Breast epithelium (tissue), 4 donors: ENCODE results near the gene NLRP6. TPM values are rescaled to one million over a fixed set of nuclear protein-coding genes. Genes with fewer than 3 reads are reported as not detected.
A peak's percentile ranks its signal among the peaks of the same experiment; 100 is the strongest.

Experiments
- DNase-seq, 2 donors: peaks; one replicate each; pipeline ENCODE4 v3.0.0-alpha.2; 2019; ENCODE audit warnings: low spot score in 2 of 2
- H3K27ac ChIP-seq, 2 donors: fragments of 200-600 bp; sonication (generic) in 1 of 2; one replicate each; pipeline ENCODE4 v1.5.1; 2016 to 2019; ENCODE audit warnings: mild to moderate bottlenecking in 1 of 2
- H3K27me3 ChIP-seq, 2 donors: fragments of 200-600 bp; sonication (generic) in 1 of 2; one replicate each; pipeline versions ENCODE4 v1.5.1 to v1.6.0; 2017 to 2019; ENCODE audit warnings: control low read depth in 1 of 2, mild to moderate bottlenecking in 1 of 2
- H3K36me3 ChIP-seq: fragments of 200-600 bp; one replicate; pipeline ENCODE4 v1.5.1; 2019
- H3K4me1 ChIP-seq, 2 donors: fragments of 200-600 bp; sonication (generic); one replicate each; pipeline ENCODE4 v1.5.1; 2016 to 2019; ENCODE audit warnings: control low read depth in 1 of 2
- H3K4me3 ChIP-seq, 3 donors: fragments of 200-600 bp; sonication (generic); 1 replicate in 2 of 3; 2 replicates in 1 of 3; pipeline ENCODE4 v1.5.1; 2016 to 2019; ENCODE audit warnings: mild to moderate bottlenecking in 3 of 3, moderate library complexity in 2 of 3
- H3K9me3 ChIP-seq, 2 donors: fragments of 200-600 bp; sonication (generic) in 1 of 2; one replicate each; pipeline ENCODE4 v1.5.1; 2016 to 2019; ENCODE audit warnings: control low read depth in 1 of 2
- POLR2A ChIP-seq: fragments of 450-650 bp; IDR thresholded peaks from one replicate; pipeline ENCODE4 v1.6.1; 2016; ENCODE audit warnings: antibody characterized with exemption, mild to moderate bottlenecking, moderate library complexity
- POLR2AphosphoS5 ChIP-seq, 3 donors: sonication (generic); formaldehyde crosslinking; IDR thresholded peaks; one replicate each; pipeline ENCODE4 v1.6.1; 2017; ENCODE audit warnings: antibody characterized with exemption in 3 of 3
- intact Hi-C: fragments of 100-400 bp; cut with DNase I; formaldehyde crosslinking; loops from one replicate; pipeline ENCODE4 v1.15.1; 2023; ENCODE audit warnings: low total_unique reads
- total RNA-seq, 3 donors: library from RNA; depleted of rRNA; stranded (reverse); fragments of >200 nt; gene quantifications; one replicate each; pipeline ENCODE4 v1.1.0, GENCODE V29; 2016
- TF ChIP-seq, protein P1 (sequence below), 3 donors: fragments of 450-650 bp; IDR thresholded peaks; one replicate each; pipeline ENCODE4 v1.5.1; 2016 to 2017; ENCODE audit warnings: antibody characterized with exemption in 3 of 3, mild to moderate bottlenecking in 3 of 3, moderate library complexity in 3 of 3

Gene NLRP6
- 1 to 10 TPM in 2 of 3 donors, under 1 TPM in 1; 0.59 to 3.7 (median 2.0) TPM for total RNA-seq

DNA sequence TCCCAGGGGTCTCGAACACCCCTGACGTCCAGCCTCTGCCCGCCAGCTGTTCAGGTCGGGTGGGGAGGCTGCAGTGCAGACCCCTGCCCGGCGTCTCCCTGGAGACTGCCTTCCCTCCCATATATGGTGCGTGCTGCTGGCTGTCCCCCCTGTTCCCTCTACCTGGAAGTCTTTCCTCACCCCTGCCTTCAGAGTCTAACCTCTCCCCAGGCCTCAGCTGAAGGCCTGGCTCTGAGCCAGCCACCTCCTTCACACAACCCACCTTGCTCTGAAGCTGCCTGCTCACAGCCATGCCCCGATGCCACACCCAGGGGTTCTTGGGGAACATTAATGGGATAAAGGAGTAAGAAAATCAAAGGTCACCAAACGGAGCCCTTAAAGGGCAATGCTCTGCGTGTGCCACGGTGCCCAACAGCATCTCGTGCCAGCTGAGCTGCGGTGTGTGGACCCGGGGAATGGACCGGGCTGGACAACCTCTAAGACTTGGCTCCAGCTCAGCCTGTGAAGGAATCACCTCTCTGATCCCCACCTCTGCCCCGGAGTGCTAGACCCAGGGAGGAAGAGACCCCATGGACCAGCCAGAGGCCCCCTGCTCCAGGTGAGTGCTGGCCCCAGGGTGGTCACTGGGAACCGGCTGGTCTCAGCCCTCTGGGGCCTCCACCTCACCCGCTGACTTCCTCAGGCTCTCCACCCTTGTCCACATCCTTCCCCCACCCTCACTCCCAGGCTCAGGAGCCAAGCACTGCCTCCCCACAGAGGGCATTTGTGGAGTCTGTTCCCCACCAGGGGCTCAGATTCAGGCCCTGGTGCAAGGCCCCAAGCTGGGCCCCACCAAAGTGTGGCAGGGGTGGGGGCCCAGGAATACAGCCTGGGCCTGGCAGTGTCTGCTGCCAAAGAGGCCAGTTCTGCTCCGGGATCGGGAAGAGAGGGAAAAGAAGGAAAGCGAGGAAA, at the start of gene NLRP6:
Gene NLRP6, plus strand, starts transcription at position 407 of the 951 bp plus-strand sequence. Its CDS starts 163 bp downstream, at position 570.
- peak within 1 kb of the TSS; percentile 32 to 59 (median 33) for H3K4me3 ChIP-seq
- TF ChIP-seq, protein P1, sequence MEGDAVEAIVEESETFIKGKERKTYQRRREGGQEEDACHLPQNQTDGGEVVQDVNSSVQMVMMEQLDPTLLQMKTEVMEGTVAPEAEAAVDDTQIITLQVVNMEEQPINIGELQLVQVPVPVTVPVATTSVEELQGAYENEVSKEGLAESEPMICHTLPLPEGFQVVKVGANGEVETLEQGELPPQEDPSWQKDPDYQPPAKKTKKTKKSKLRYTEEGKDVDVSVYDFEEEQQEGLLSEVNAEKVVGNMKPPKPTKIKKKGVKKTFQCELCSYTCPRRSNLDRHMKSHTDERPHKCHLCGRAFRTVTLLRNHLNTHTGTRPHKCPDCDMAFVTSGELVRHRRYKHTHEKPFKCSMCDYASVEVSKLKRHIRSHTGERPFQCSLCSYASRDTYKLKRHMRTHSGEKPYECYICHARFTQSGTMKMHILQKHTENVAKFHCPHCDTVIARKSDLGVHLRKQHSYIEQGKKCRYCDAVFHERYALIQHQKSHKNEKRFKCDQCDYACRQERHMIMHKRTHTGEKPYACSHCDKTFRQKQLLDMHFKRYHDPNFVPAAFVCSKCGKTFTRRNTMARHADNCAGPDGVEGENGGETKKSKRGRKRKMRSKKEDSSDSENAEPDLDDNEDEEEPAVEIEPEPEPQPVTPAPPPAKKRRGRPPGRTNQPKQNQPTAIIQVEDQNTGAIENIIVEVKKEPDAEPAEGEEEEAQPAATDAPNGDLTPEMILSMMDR (IDR thresholded peaks at IDR 0.05): no peak
- no peak for TF ChIP-seq POLR2AphosphoS5 (IDR thresholded peaks at IDR 0.05)
- TF ChIP-seq POLR2A: no peak
- H3K36me3 ChIP-seq: no peaks in the 10 kb centered on the region
- H3K27me3 ChIP-seq: peaks cover 24 to 50% of the 10 kb centered on the region in 2 donors
- intact Hi-C loops: no loop called here
- H3K9me3 ChIP-seq: peaks cover 0 to 4% of the 10 kb centered on the region in 2 donors
- H3K4me1 ChIP-seq: no peaks in the 10 kb centered on the region
- peak in 1 of 2 donors; percentile 35 for DNase-seq
- no peak within 1 kb of the TSS for H3K27ac ChIP-seq

DNA sequence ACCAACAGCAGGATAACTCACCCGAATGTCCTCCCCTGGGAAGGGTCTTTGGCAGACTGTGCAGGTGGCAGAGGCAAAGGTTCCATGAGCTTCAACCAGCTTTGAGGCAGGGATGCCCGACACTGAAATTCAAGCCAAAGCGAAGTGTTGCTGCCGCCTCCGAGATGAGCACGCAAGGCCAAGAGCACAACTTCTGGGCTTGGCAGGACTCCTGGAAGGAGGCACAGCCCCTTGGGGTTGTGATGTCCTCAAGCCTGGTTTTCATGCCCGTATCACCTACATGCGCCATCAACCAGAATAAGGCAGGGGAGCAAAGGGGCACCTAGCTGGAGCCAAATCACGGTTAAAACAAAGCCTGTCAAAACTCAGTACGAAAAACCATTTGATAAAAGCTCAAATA, 47.8 kb upstream of the NLRP6 start:
- Histone ChIP-seq H3K36me3 (no peaks in the 10 kb centered on the region), H3K27me3 (no peaks in the 10 kb centered on the region), H3K9me3 (no peaks in the 10 kb centered on the region), H3K4me1 (peaks cover 0 to 6% of the 10 kb centered on the region in 2 donors), H3K4me3 (no peak overlapping the region), H3K27ac (no peak overlapping the region)
- intact Hi-C loops: no loop called here
- no peak for DNase-seq
- TF ChIP-seq POLR2A (no peak), POLR2AphosphoS5 (IDR thresholded peaks at IDR 0.05) (no peak)

- intact Hi-C loops: no loop called here
- H3K4me1 ChIP-seq: peaks cover under 1 to 12% of the 10 kb centered on the region in 2 donors
- H3K4me3 ChIP-seq: peak overlapping the region in 2 of 3 donors; percentile 8 to 22
- TF ChIP-seq, protein P1 (IDR thresholded peaks at IDR 0.05): no peak
- no peak for TF ChIP-seq POLR2A
- no peak for TF ChIP-seq POLR2AphosphoS5 (IDR thresholded peaks at IDR 0.05)
- no peaks in the 10 kb centered on the region for H3K36me3 ChIP-seq
- H3K27ac ChIP-seq: peak overlapping the region; percentile 43 to 66
- peak in 1 of 2 donors; percentile 53 for DNase-seq
- no peaks in the 10 kb centered on the region for H3K27me3 ChIP-seq
- no peaks in the 10 kb centered on the region for H3K9me3 ChIP-seq
These were observed 45.2 kb upstream of the NLRP6 start for GRCh38 chr11:232783-233565.

DNA sequence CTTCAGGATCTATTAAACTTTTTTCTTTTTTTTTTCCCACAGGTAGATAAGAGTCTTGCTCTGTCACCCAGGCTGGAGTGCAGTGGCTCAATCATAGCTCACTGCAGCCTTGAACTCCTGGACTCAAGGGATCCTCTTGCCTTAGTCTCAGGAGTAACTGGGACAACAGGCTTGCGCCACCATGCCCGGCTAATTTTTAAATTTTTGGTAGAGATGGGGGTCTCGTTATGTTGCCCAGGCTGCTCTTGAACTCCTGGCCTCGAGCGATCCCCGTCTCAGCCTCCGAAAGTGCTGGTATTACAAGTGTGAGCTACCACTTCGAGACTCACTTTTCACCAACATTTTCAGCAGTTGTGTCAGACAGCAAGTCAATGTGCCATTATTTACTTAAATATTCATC, 43.0 kb upstream of the NLRP6 start:
- H3K27me3 ChIP-seq: no peaks in the 10 kb centered on the region
- peak in 1 of 2 donors; percentile 30 for DNase-seq
- H3K27ac ChIP-seq: peak overlapping the region in 1 of 2 donors; percentile 96
- H3K9me3 ChIP-seq: no peaks in the 10 kb centered on the region
- intact Hi-C loops: no loop called here
- TF ChIP-seq POLR2A (no peak), POLR2AphosphoS5 (IDR thresholded peaks at IDR 0.05) (no peak)
- TF ChIP-seq, protein P1 (IDR thresholded peaks at IDR 0.05): no peak
- H3K4me3 ChIP-seq: peak overlapping the region; percentile 81 to 99 (median 98)
- no peaks in the 10 kb centered on the region for H3K36me3 ChIP-seq
- peaks cover 3 to 16% of the 10 kb centered on the region in 2 donors for H3K4me1 ChIP-seq

GRCh38 chr11:235609-235996, 42.6 kb upstream of the NLRP6 start:
- no peak for DNase-seq

More at GRCh38 chr11:235609-235996, 42.6 kb upstream of the NLRP6 start:
- Histone ChIP-seq H3K4me1 (peaks cover 3 to 16% of the 10 kb centered on the region in 2 donors), H3K9me3 (no peaks in the 10 kb centered on the region), H3K27me3 (no peaks in the 10 kb centered on the region), H3K27ac (peak overlapping the region; percentile 96 to 98), H3K4me3 (peak overlapping the region; percentile 81 to 99 (median 98)), H3K36me3 (no peaks in the 10 kb centered on the region)
- intact Hi-C loops: no loop called here
- TF ChIP-seq, protein P1 (IDR thresholded peaks at IDR 0.05): no peak
